IPS-18c (cell line): Measurements from ENCODE around the gene GPSM1.
"Not testable (repeated sequence)": the region's sequence is repeated elsewhere in the genome, so short reads cannot be mapped to it uniquely, and the experiment has no call there.

ENCODE experiments used
- H3K4me3 ChIP-seq: 2 replicates; pipeline ENCODE4 v1.7.0; 2013; ENCODE audit warnings: low read depth, mild to moderate bottlenecking, low read length, moderate library complexity; ENCODE audit not compliant: insufficient read depth
- H3K9me3 ChIP-seq: one replicate; pipeline ENCODE4 v1.6.1; 2013; ENCODE audit warnings: mild to moderate bottlenecking, low read length, moderate library complexity; ENCODE audit not compliant: control insufficient read depth, insufficient read depth

GPSM1 gene

GRCh38 chr9:136403538-136403914, 76.2 kb downstream of the GPSM1 start:
- H3K9me3 ChIP-seq: peaks cover 2% of the 10 kb centered on the region
- no peak overlapping the region for H3K4me3 ChIP-seq

GRCh38 chr9:136403915-136404800, 76.8 kb downstream of the GPSM1 start:
- H3K4me3 ChIP-seq: no peak overlapping the region
- peaks cover 2% of the 10 kb centered on the region for H3K9me3 ChIP-seq

DNA sequence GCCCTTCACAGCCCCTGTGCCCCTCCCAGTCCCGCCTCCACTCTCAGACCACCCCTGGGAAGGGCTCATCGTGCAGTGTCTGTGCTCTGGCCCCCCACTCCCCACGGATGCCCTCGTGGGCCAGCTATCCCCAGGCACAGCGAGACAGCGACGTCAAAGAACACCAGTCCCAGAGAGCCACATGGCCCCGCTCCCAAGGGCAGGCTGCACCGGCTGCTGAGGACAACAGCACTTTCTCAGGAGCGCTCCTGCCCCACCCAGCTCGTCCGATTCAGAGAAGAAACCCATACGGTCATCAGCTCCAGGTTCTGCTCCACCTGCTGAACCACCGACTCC, 77.4 kb downstream of the GPSM1 start:
- Histone ChIP-seq H3K9me3 (peaks cover 2% of the 10 kb centered on the region), H3K4me3 (no peak overlapping the region)

DNA sequence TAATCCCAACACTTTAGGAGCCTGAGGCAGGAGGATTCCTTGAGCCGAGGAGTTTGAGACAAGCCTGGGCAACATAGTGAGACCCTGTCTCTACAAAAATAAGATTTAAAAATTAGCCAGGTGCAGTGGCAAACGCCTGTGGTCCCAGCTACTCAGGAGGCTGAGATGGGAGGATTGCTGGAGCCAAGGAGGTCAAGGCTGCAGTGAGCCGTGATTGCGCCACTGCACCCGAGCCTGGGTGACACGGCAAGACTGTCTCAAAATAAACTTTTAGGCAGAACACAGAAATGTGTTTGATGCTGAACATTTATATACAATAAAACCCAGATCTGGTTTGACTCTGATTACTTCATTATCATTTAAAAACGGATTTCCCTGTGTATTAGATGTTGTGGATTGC, 78.1 kb downstream of the GPSM1 start:
- Histone ChIP-seq H3K9me3 (peaks cover 2% of the 10 kb centered on the region), H3K4me3 (no peak overlapping the region)

DNA sequence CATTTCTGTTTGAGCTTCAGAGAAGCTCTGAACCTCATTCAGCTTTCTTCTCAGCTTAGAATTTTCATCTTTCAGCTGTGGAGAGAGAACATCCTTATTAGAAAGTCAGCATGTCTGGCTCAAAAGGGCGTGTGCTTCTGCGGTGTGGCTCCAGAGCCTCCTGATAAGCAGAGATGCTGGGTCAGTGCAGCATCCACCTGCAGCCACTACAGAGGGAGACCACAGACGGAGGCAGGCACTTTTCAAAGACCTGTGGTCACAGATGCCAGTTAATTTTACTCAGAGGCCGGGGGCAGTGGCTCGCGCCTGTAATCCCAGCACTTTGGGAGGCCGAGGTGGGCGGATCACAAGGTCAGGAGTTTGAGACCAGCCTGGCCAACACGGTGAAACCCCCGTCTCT, 78.6 kb downstream of the GPSM1 start:
- not testable (repeated sequence) for H3K9me3 ChIP-seq, H3K4me3 ChIP-seq

DNA sequence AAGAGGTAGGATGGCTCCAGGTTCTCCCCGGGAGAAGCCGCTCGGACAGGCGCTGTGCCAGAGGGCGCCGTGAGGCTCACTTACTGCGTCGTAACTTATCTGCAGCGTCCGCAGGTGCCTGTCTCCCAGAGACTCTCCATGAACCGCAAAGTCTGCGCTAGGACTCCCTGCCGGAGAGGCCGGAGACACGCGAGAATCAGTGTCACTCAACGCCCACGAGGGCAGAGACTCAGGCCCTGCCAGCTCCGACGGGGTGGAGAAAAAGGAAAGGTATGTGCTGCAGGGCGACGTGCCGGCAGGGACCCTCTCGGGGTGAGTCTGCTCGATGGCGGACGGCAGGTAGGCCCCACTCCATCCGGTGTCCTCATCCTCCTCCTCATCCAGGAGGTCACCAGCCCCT, 79.7 kb downstream of the GPSM1 start:
- H3K9me3 ChIP-seq, H3K4me3 ChIP-seq: not testable (repeated sequence)

DNA sequence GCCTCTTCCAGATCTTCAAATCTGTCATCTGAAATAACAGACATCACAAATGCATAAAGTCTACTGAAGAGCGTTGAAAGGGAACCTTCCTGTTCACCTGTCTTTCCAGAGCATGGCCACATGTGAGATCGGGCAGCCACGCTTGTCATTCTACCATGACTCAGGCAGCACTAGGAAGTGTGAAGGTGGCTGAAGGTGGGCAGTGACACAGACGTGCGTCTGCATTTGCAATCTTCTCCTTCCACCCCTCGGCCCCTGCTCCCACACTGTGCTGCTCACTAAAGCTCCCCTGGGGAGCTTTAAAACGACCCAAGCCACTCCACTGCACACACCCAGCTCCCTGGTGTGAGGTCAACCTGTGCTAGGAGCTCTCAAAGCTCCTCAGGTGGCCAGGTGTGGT, 80.6 kb downstream of the GPSM1 start:
- Histone ChIP-seq H3K9me3 (peaks cover 2% of the 10 kb centered on the region), H3K4me3 (no peak overlapping the region)
